IMR-90 (cell line): Measurements from ENCODE around the gene SENP5. TPM values are rescaled to one million over a fixed set of nuclear protein-coding genes. Genes with fewer than 3 reads are reported as not detected.
"Not testable (repeated sequence)": the region's sequence is repeated elsewhere in the genome, so short reads cannot be mapped to it uniquely, and the experiment has no call there.

Experiments
- ATAC-seq: fragments of 200-7000 bp; cut with Tn5 transposase; 2 replicates; pipeline ENCODE4 v1.9.1; 2020; ENCODE audit warnings: low read depth, mild to moderate bottlenecking, moderate library complexity
- BruUV-seq: library from RNA; stranded (reverse); fragments of 400-500 nt; replicated peaks from 2 replicates; lab custom pipeline; 2021; lab: Mats Ljungman, UMichigan
- CTCF ChIA-PET: fragments of 300-600 bp; formaldehyde crosslinking; extraction: SDS; loops from one replicate; lab custom pipeline; 2021; ENCODE audit warnings: antibody characterized with exemption; lab: Yijun Ruan, JAX
- POLR2A ChIA-PET: fragments of 300-600 bp; sonication (Branson Sonifier 250); formaldehyde crosslinking; loops from one replicate; lab custom pipeline; 2022; ENCODE audit warnings: antibody characterized with exemption; ENCODE audit not compliant: unreplicated experiment; lab: Charles Lee
- DNase-seq: peaks from one replicate; pipeline ENCODE4 v3.0.0; 2013
- H2AFZ ChIP-seq: replicated peaks from 2 replicates; pipeline ENCODE3; 2013; ENCODE audit warnings: low read length, mild to moderate bottlenecking; ENCODE audit not compliant: poor library complexity
- H2AK5ac ChIP-seq: 2 replicates; pipeline ENCODE4 v1.6.1; 2013; ENCODE audit warnings: low read depth, low read length, inconsistent platforms
- H2AK9ac ChIP-seq: replicated peaks from 2 replicates; pipeline ENCODE3; 2013; ENCODE audit warnings: mild to moderate bottlenecking, low read depth, low read length, moderate library complexity; ENCODE audit not compliant: poor library complexity
- H2BK120ac ChIP-seq: 2 replicates; pipeline ENCODE4 v1.6.1; 2013; ENCODE audit warnings: low read depth, low read length, inconsistent platforms
- H2BK15ac ChIP-seq: 3 replicates; pipeline ENCODE4 v1.6.1; 2013; ENCODE audit warnings: low read depth, low read length, inconsistent platforms
- H2BK20ac ChIP-seq: 2 replicates; pipeline ENCODE4 v1.6.1; 2013; ENCODE audit warnings: low read depth, mild to moderate bottlenecking, inconsistent platforms, low read length, moderate library complexity
- H2BK5ac ChIP-seq: 2 replicates; pipeline ENCODE4 v1.6.1; 2013; ENCODE audit warnings: mild to moderate bottlenecking, low read depth, low read length, inconsistent platforms; ENCODE audit not compliant: poor library complexity, severe bottlenecking
- H3K14ac ChIP-seq: replicated peaks from 2 replicates; pipeline ENCODE4 v1.6.1; 2013; ENCODE audit warnings: low read depth, low read length, inconsistent platforms
- H3K18ac ChIP-seq: 2 replicates; pipeline ENCODE4 v1.6.1; 2013; ENCODE audit warnings: low read depth, low read length, control low read depth
- H3K23ac ChIP-seq: 2 replicates; pipeline ENCODE4 v1.6.1; 2013; ENCODE audit warnings: low read depth, low read length, inconsistent platforms
- H3K27ac ChIP-seq: 2 replicates; pipeline ENCODE4 v1.5.1; 2013; ENCODE audit warnings: mild to moderate bottlenecking, control low read depth, low read length; ENCODE audit not compliant: insufficient read depth
- H3K27me3 ChIP-seq: 2 replicates; pipeline ENCODE4 v1.6.1; 2013; ENCODE audit warnings: low read length; ENCODE audit not compliant: control insufficient read depth, insufficient read depth
- H3K36me3 ChIP-seq: 2 replicates; pipeline ENCODE4 v1.6.1; 2013; ENCODE audit warnings: low read length, mixed read lengths; ENCODE audit not compliant: control insufficient read depth, insufficient read depth
- H3K4ac ChIP-seq: 2 replicates; pipeline ENCODE4 v1.6.1; 2013; ENCODE audit warnings: low read depth, low read length, inconsistent platforms
- H3K4me1 ChIP-seq: 2 replicates; pipeline ENCODE4 v1.6.1; 2013; ENCODE audit warnings: low read length, mixed read lengths; ENCODE audit not compliant: control insufficient read depth, insufficient read depth
- H3K4me2 ChIP-seq: 2 replicates; pipeline ENCODE4 v1.6.1; 2013; ENCODE audit warnings: low read depth, mild to moderate bottlenecking, control low read depth, low read length, moderate library complexity
- H3K4me3 ChIP-seq: 2 replicates; pipeline ENCODE4 v1.5.1; 2013; ENCODE audit warnings: low read depth, mild to moderate bottlenecking, control low read depth, low read length, moderate library complexity; ENCODE audit not compliant: insufficient read depth
- H3K56ac ChIP-seq: 2 replicates; pipeline ENCODE4 v1.6.1; 2013; ENCODE audit warnings: low read length, inconsistent platforms; ENCODE audit not compliant: insufficient read depth; ENCODE audit errors: extremely low read depth
- H3K79me1 ChIP-seq, 2 experiments: 2 replicates each; pipeline ENCODE4 v1.6.1; 2013; ENCODE audit warnings: low read length in 2 of 2, inconsistent platforms in 1 of 2, low read depth in 1 of 2
- H3K9ac ChIP-seq: 2 replicates; pipeline ENCODE4 v1.6.1; 2013; ENCODE audit warnings: low read depth, low read length, control low read depth
- H3K9me1 ChIP-seq: 2 replicates; pipeline ENCODE4 v1.6.1; 2013; ENCODE audit warnings: low read length, inconsistent platforms; ENCODE audit not compliant: insufficient read depth
- H3K9me3 ChIP-seq: 2 replicates; pipeline ENCODE4 v1.6.1; 2013; ENCODE audit warnings: low read length; ENCODE audit not compliant: control insufficient read depth, insufficient read depth
- H4K20me1 ChIP-seq: 2 replicates; pipeline ENCODE4 v1.6.1; 2013; ENCODE audit warnings: low read length, inconsistent platforms; ENCODE audit not compliant: insufficient read depth
- H4K5ac ChIP-seq: 2 replicates; pipeline ENCODE4 v1.6.1; 2013; ENCODE audit warnings: mild to moderate bottlenecking, low read depth, low read length, control low read depth
- H4K8ac ChIP-seq, 2 experiments: 2 replicates each; pipeline ENCODE4 v1.6.1; 2013; ENCODE audit warnings: low read depth in 2 of 2, low read length in 2 of 2, control low read depth in 1 of 2, inconsistent platforms in 1 of 2
- H4K91ac ChIP-seq: 2 replicates; pipeline ENCODE4 v1.6.1; 2013; ENCODE audit warnings: low read depth, low read length, inconsistent platforms; ENCODE audit not compliant: insufficient read depth
- WGBS, 2 experiments: methylation state at CpG; one replicate each; pipeline versions ENCODE4 v1.1.5 to v1.1.7; 2013; ENCODE audit warnings: missing lambda C conversion rate in 2 of 2; ENCODE audit not compliant: insufficient read length in 1 of 2; ENCODE audit errors: extremely low coverage in 2 of 2; 5-methylcytosine and 5-hydroxymethylcytosine counted together
- dilution Hi-C: fragments of 300-500 bp; cut with HindIII; formaldehyde crosslinking; loops from one replicate; pipeline ENCODE4 v1.14.3; 2018; ENCODE audit warnings: low sequenced_read_pairs; ENCODE audit not compliant: unreplicated experiment
- in situ Hi-C: fragments of 300-500 bp; cut with MboI; formaldehyde crosslinking; loops from 3 replicates; pipeline ENCODE4 v1.14.3; 2019; ENCODE audit warnings: low sequenced_read_pairs, inconsistent platforms, mixed read lengths
- intact Hi-C: fragments of 100-400 bp; cut with micrococcal nuclease; formaldehyde crosslinking; loops from 2 replicates; pipeline ENCODE4 v1.10.0; 2022
- polyA plus RNA-seq, 3 experiments: library from polyadenylated mRNA; depleted of rRNA; stranded (reverse); fragments of >200 nt; gene quantifications; 2 replicates each; pipeline ENCODE4 v1.2.3, GENCODE V29; 2012; ENCODE audit warnings: low replicate concordance in 1 of 3
- total RNA-seq: library from RNA; depleted of rRNA; stranded (reverse); fragments of >200 nt; gene quantifications from 2 replicates; pipeline ENCODE4 v1.2.3, GENCODE V29; 2012

The SENP5 gene
- total and polyA plus RNA-seq, 2 of the 4 experiments (the other 2 are of a cell fraction) = 7.4 to 44.4 TPM

DNA sequence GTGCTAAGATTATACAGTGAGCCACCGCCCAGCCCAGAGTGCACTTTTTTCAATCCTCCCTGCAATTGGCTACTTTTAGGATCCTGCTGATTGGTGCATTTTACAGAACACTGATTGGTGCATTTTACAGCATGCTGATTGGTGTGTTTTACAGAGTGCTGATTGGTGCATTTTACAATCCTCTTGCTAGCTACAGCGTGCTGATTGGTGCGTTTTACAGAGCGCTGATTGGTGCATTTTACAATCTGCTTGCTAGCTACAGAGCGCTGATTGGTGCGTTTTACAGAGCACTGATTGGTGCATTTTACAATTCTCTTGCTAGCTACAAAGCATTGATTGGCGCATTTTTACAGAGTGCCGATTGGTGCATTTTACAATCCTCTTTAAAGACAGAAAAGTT lies 4.7 kb upstream of the SENP5 start:
- H3K9me1 ChIP-seq, CTCF ChIA-PET, H2BK20ac ChIP-seq, H3K56ac ChIP-seq, H3K9me3 ChIP-seq, ATAC-seq, H2AK5ac ChIP-seq, H2BK15ac ChIP-seq, H4K91ac ChIP-seq, H3K4me1 ChIP-seq, H2AK9ac ChIP-seq, H3K14ac ChIP-seq, intact Hi-C loops, H4K20me1 ChIP-seq, H3K4ac ChIP-seq, H3K27me3 ChIP-seq, H2AFZ ChIP-seq, H3K4me2 ChIP-seq, dilution Hi-C loops, H3K36me3 ChIP-seq, H4K8ac ChIP-seq, H2BK5ac ChIP-seq, POLR2A ChIA-PET, H3K9ac ChIP-seq, DNase-seq, in situ Hi-C loops, H3K23ac ChIP-seq, H3K18ac ChIP-seq, H4K5ac ChIP-seq, H3K4me3 ChIP-seq, BruUV-seq, H2BK120ac ChIP-seq, H3K27ac ChIP-seq, H3K79me1 ChIP-seq: not testable (repeated sequence)
- WGBS, 2 experiments = 89% methylated on average over 5 of the region's 8 CpGs; no CpG with 5 or more reads in 1 of the 2 experiments
